Measurements from ENCODE around the gene ZNF775.
A peak's percentile ranks its signal among the peaks of the same experiment; 100 is the strongest.

Gene ZNF775

DNA sequence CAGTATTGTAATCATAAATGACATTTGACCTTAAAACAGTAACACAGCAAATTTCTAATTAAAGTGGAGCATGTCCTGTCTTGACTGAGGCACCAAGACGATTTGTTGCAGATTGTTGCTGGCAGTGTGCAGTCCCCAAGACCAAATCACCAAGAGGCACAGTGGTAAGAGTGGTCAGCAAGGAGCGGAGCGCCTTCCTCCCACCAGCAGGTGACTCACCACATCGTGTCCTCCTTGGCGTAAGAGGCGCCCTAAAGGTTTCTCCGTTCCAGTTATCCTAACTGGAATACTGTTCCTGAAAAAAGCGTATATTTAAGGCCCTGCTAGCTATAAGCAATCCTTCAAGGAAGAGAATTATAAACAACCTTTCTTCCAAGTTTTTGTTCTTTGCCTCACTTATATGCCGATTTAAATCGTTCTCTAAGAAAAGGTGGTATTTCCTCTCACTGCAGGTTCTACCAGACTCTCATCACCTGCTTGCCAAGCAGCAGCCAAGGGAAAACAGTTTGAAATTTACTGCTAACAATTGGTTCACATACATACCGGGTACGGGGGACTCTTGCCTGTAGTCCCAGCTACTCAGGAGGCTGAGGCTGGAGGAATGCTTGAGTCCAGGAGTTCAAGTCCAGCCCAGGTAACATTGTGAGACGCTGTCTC lies 21.2 kb upstream of the ZNF775 start:
- H3K36me3 ChIP-seq (ENCODE audit: insufficient read depth, low read length) = no peaks in the 10 kb centered on the region

GRCh38 chr7:150358433-150358832 lies 20.7 kb upstream of the ZNF775 start:
- Histone ChIP-seq H3K4me1 (ENCODE audit: insufficient read depth, low read length) (peaks cover 13% of the 10 kb centered on the region), H3K27me3 (ENCODE audit: insufficient read depth, low read length) (no peaks in the 10 kb centered on the region), H3K36me3 (ENCODE audit: insufficient read depth, low read length) (no peaks in the 10 kb centered on the region), H3K4me3 (ENCODE audit: low read length) (no peak overlapping the region), H3K9me3 (ENCODE audit: low read length) (no peaks in the 10 kb centered on the region), H2AFZ (ENCODE audit: low read depth, low read length) (no peak overlapping the region)

More for the DNA sequence above, 21.2 kb upstream of the ZNF775 start:
- no peaks in the 10 kb centered on the region for H3K27me3 ChIP-seq (ENCODE audit: insufficient read depth, low read length)
- no peak overlapping the region for H2AFZ ChIP-seq (ENCODE audit: low read depth, low read length)
- peaks cover 13% of the 10 kb centered on the region for H3K4me1 ChIP-seq (ENCODE audit: insufficient read depth, low read length)
- H3K9me3 ChIP-seq (ENCODE audit: low read length) = no peaks in the 10 kb centered on the region
- no peak overlapping the region for H3K4me3 ChIP-seq (ENCODE audit: low read length)

GRCh38 chr7:150358988-150359621 lies 20.0 kb upstream of the ZNF775 start:
- Histone ChIP-seq H2AFZ (ENCODE audit: low read depth, low read length) (no peak overlapping the region), H3K4me3 (ENCODE audit: low read length) (no peak overlapping the region), H3K36me3 (ENCODE audit: insufficient read depth, low read length) (no peaks in the 10 kb centered on the region), H3K27me3 (ENCODE audit: insufficient read depth, low read length) (no peaks in the 10 kb centered on the region), H3K4me1 (ENCODE audit: insufficient read depth, low read length) (peaks cover 13% of the 10 kb centered on the region), H3K9me3 (ENCODE audit: low read length) (no peaks in the 10 kb centered on the region)

- Histone ChIP-seq H3K4me3 (ENCODE audit: low read length) (no peak overlapping the region), H3K4me1 (ENCODE audit: insufficient read depth, low read length) (peaks cover 13% of the 10 kb centered on the region), H3K36me3 (ENCODE audit: insufficient read depth, low read length) (no peaks in the 10 kb centered on the region), H3K9me3 (ENCODE audit: low read length) (no peaks in the 10 kb centered on the region), H2AFZ (ENCODE audit: low read depth, low read length) (no peak overlapping the region), H3K27me3 (ENCODE audit: insufficient read depth, low read length) (no peaks in the 10 kb centered on the region)
Observed at GRCh38 chr7:150359622-150360362, 19.3 kb upstream of the ZNF775 start.

GRCh38 chr7:150360363-150361058 lies 18.6 kb upstream of the ZNF775 start:
- H3K36me3 ChIP-seq (ENCODE audit: insufficient read depth, low read length) = no peaks in the 10 kb centered on the region
- H3K4me1 ChIP-seq (ENCODE audit: insufficient read depth, low read length) = peaks cover 13% of the 10 kb centered on the region
- H3K27me3 ChIP-seq (ENCODE audit: insufficient read depth, low read length) = no peaks in the 10 kb centered on the region
- no peaks in the 10 kb centered on the region for H3K9me3 ChIP-seq (ENCODE audit: low read length)
- no peak overlapping the region for H2AFZ ChIP-seq (ENCODE audit: low read depth, low read length)
- H3K4me3 ChIP-seq (ENCODE audit: low read length) = no peak overlapping the region

GRCh38 chr7:150361402-150361801 lies 17.7 kb upstream of the ZNF775 start:
- no peaks in the 10 kb centered on the region for H3K36me3 ChIP-seq (ENCODE audit: insufficient read depth, low read length)
- H3K9me3 ChIP-seq (ENCODE audit: low read length) = no peaks in the 10 kb centered on the region

DNA sequence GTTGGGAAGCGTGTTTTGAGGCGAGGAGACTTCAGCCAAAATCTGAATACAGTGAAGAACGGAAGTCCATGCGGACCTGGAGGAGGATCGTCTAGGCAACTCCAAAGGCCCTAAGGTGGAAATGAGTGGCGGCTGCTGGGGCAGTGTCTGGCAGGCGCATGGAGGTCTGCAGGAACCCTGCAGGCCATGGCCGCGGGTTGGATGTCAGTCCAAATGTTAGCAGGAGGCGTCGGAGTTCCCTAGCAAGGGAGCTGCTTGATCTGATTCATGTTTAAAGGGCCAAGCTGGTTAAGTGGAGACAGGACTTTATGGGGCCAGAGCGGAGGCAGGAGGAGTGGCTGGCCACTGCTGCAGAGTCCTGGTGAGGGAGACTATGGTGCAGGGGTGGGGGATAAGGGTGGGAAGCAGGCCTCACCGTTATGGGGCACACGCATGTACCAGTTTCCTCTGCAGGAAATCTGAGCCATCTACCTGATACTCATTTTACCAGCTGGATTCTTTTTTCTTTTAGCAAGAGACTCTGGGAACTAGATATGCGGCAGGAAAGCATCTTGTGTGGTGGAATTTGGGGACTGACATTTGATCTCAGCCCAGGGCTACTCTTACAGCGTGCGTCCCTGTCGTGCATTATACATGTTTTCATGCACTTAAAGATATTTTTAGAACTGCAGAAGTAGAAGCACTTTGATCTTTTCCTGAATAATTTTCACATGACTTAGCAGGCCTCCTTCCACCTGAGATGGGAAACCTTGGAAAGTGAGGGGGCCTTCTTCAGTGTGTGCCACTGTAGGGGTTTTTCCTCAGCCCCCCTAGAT lies 17.1 kb upstream of the ZNF775 start:
- Histone ChIP-seq H3K4me1 (ENCODE audit: insufficient read depth, low read length) (peaks cover 13% of the 10 kb centered on the region), H3K9me3 (ENCODE audit: low read length) (no peaks in the 10 kb centered on the region)

More at GRCh38 chr7:150361402-150361801, 17.7 kb upstream of the ZNF775 start:
- H3K4me1 ChIP-seq (ENCODE audit: insufficient read depth, low read length) = peaks cover 13% of the 10 kb centered on the region
- H3K4me3 ChIP-seq (ENCODE audit: low read length) = no peak overlapping the region
- no peaks in the 10 kb centered on the region for H3K27me3 ChIP-seq (ENCODE audit: insufficient read depth, low read length)
- H2AFZ ChIP-seq (ENCODE audit: low read depth, low read length) = no peak overlapping the region

GRCh38 chr7:150363370-150363769 lies 15.8 kb upstream of the ZNF775 start:
- Histone ChIP-seq H3K9me3 (ENCODE audit: low read length) (no peaks in the 10 kb centered on the region), H2AFZ (ENCODE audit: low read depth, low read length) (no peak overlapping the region), H3K4me3 (ENCODE audit: low read length) (no peak overlapping the region), H3K27me3 (ENCODE audit: insufficient read depth, low read length) (no peaks in the 10 kb centered on the region), H3K36me3 (ENCODE audit: insufficient read depth, low read length) (no peaks in the 10 kb centered on the region), H3K4me1 (ENCODE audit: insufficient read depth, low read length) (peaks cover 20% of the 10 kb centered on the region)

More for the DNA sequence above, 17.1 kb upstream of the ZNF775 start:
- Histone ChIP-seq H2AFZ (ENCODE audit: low read depth, low read length) (no peak overlapping the region), H3K27me3 (ENCODE audit: insufficient read depth, low read length) (no peaks in the 10 kb centered on the region), H3K4me3 (ENCODE audit: low read length) (no peak overlapping the region), H3K36me3 (ENCODE audit: insufficient read depth, low read length) (no peaks in the 10 kb centered on the region)

DNA sequence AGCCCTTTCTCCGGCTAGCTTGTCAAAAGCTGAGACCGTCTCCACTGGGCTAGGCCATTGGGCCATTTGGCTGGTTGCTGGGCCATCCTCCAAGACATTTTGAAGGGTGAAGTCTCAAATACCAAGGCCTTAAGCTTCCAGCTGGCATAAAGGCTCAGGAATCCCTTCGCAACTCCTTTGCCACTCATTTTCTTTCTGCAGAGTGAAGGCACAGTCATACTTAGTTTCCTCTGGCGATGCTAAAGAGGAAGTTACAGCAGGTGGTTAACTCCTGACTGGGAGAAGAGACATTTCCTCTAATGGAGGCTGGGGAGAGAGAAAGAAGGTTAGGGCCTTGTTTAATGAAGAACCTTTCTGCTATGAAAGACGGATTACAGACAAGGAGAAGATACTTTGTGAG lies 15.3 kb upstream of the ZNF775 start:
- Histone ChIP-seq H3K4me3 (ENCODE audit: low read length) (no peak overlapping the region), H3K9me3 (ENCODE audit: low read length) (no peaks in the 10 kb centered on the region)

GRCh38 chr7:150365194-150365593 lies 13.9 kb upstream of the ZNF775 start:
- H2AFZ ChIP-seq (ENCODE audit: low read depth, low read length) = no peak overlapping the region
- H3K4me1 ChIP-seq (ENCODE audit: insufficient read depth, low read length) = peaks cover 26% of the 10 kb centered on the region
- no peaks in the 10 kb centered on the region for H3K27me3 ChIP-seq (ENCODE audit: insufficient read depth, low read length)
- H3K36me3 ChIP-seq (ENCODE audit: insufficient read depth, low read length) = no peaks in the 10 kb centered on the region
- H3K4me3 ChIP-seq (ENCODE audit: low read length) = no peak overlapping the region
- no peaks in the 10 kb centered on the region for H3K9me3 ChIP-seq (ENCODE audit: low read length)

More for the DNA sequence above, 15.3 kb upstream of the ZNF775 start:
- H3K27me3 ChIP-seq (ENCODE audit: insufficient read depth, low read length) = no peaks in the 10 kb centered on the region
- H3K4me1 ChIP-seq (ENCODE audit: insufficient read depth, low read length) = peaks cover 20% of the 10 kb centered on the region
- no peaks in the 10 kb centered on the region for H3K36me3 ChIP-seq (ENCODE audit: insufficient read depth, low read length)
- no peak overlapping the region for H2AFZ ChIP-seq (ENCODE audit: low read depth, low read length)

- H3K9me3 ChIP-seq (ENCODE audit: low read length) = no peaks in the 10 kb centered on the region
- peaks cover 32% of the 10 kb centered on the region for H3K4me1 ChIP-seq (ENCODE audit: insufficient read depth, low read length)
- no peak overlapping the region for H2AFZ ChIP-seq (ENCODE audit: low read depth, low read length)
- H3K27me3 ChIP-seq (ENCODE audit: insufficient read depth, low read length) = no peaks in the 10 kb centered on the region
- peaks cover 4% of the 10 kb centered on the region for H3K36me3 ChIP-seq (ENCODE audit: insufficient read depth, low read length)
- H3K4me3 ChIP-seq (ENCODE audit: low read length) = no peak overlapping the region
Observed at GRCh38 chr7:150365673-150366398, 13.3 kb upstream of the ZNF775 start.

DNA sequence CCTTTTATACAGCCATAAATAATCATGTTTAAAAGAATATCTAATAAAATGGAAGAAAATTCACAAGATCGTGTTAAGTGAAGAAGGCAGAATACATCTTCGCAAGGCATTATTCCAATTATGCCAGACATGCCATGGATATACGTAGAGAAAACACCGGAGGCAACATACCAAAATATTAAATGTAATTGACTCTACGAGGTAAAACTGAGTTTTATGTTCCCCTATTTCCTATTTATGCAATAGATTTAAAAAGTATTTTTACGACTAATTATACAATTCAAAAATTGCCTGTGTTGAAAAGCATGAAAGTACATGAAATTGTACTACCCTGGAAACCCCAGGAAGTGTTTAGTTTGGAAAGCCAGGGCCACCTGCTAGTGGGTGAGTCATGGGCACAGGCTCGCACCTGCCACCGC lies 11.4 kb upstream of the ZNF775 start:
- no peaks in the 10 kb centered on the region for H3K9me3 ChIP-seq (ENCODE audit: low read length)
- H3K36me3 ChIP-seq (ENCODE audit: insufficient read depth, low read length) = peaks cover 18% of the 10 kb centered on the region
- peaks cover 23% of the 10 kb centered on the region for H3K4me1 ChIP-seq (ENCODE audit: insufficient read depth, low read length)
- peak overlapping the region; percentile 80 for H2AFZ ChIP-seq (ENCODE audit: low read depth, low read length)
- no peaks in the 10 kb centered on the region for H3K27me3 ChIP-seq (ENCODE audit: insufficient read depth, low read length)
- H3K4me3 ChIP-seq (ENCODE audit: low read length) = peak overlapping the region; percentile 91

Data from neuron (in vitro differentiated cells).